Body of pancreas (tissue), 4 donors: Measurements from ENCODE around the gene TBC1D9B.

Experiments used
- CTCF ChIP-seq, 7 experiments: fragments of 450-650 bp in 4 of 7; fragments of 200-600 bp in 3 of 7; sonication (generic) in 3 of 7; IDR thresholded peaks; one replicate each; pipeline ENCODE4 v1.5.1; 2016 to 2019; ENCODE audit warnings: antibody characterized with exemption in 7 of 7
- POLR2A ChIP-seq, 3 donors: fragments of 450-650 bp; IDR thresholded peaks; one replicate each; pipeline ENCODE4 v1.6.1; 2016; ENCODE audit warnings: antibody characterized with exemption in 3 of 3, mild to moderate bottlenecking in 2 of 3

- TF ChIP-seq POLR2A (IDR thresholded peaks at IDR 0.05) (no peak), CTCF (IDR thresholded peaks at IDR 0.05) (no peak)
Observed at GRCh38 chr5:179901462-179901861, 6.2 kb downstream of the TBC1D9B start.
